Activated CD4-positive, alpha-beta memory T cell treated with anti-CD3 and anti-CD28 coated beads for 36 hours (primary cell): Measurements from ENCODE around the gene OXTR. TPM values are rescaled to one million over a fixed set of nuclear protein-coding genes. Genes with fewer than 3 reads are reported as not detected.
A peak's percentile ranks its signal among the peaks of the same experiment; 100 is the strongest.

Source experiments
- CTCF ChIA-PET: fragments of 350-600 bp; sonication (Branson Sonifier 250); formaldehyde crosslinking; loops from one replicate; lab custom pipeline; 2021; ENCODE audit warnings: antibody characterized with exemption, inconsistent platforms; lab: Charles Lee
- POLR2A ChIA-PET: fragments of 350-600 bp; sonication (Branson Sonifier 250); formaldehyde crosslinking; loops from one replicate; lab custom pipeline; 2021; ENCODE audit warnings: antibody characterized with exemption; lab: Charles Lee
- DNase-seq: peaks from one replicate; pipeline ENCODE4 v3.0.0-alpha.2; 2020
- H3K27ac Mint-ChIP-seq: one replicate; pipeline ENCODE4 v1.8.0; 2021; ENCODE audit warnings: mixed read lengths
- H3K27me3 Mint-ChIP-seq: one replicate; pipeline ENCODE4 v1.8.0; 2021; ENCODE audit warnings: mixed read lengths
- H3K36me3 Mint-ChIP-seq: one replicate; pipeline ENCODE4 v1.8.0; 2021; ENCODE audit warnings: mixed read lengths
- H3K4me1 Mint-ChIP-seq: one replicate; pipeline ENCODE4 v1.8.0; 2021; ENCODE audit warnings: low read depth, mixed read lengths
- H3K4me3 Mint-ChIP-seq: one replicate; pipeline ENCODE4 v1.8.0; 2021; ENCODE audit warnings: mild to moderate bottlenecking, mixed read lengths
- H3K9me3 Mint-ChIP-seq: one replicate; pipeline ENCODE4 v1.8.0; 2021; ENCODE audit warnings: mixed read lengths
- intact Hi-C: fragments of 100-400 bp; cut with micrococcal nuclease; formaldehyde crosslinking; loops from one replicate; pipeline ENCODE4 v1.15.1; 2023
- total RNA-seq, 2 experiments: library from RNA; stranded (reverse); gene quantifications; one replicate each; pipeline ENCODE4 v1.2.3, GENCODE V29; 2021

Gene OXTR
- total RNA-seq, result 1 to 10 TPM in 1 of 2 experiments, under 1 TPM in 1; 0.64 to 1.1 TPM

GRCh38 chr3:8769088-8769822 is at the start of gene OXTR:
OXTR (minus strand) TSS chr3:8769613; CDS start chr3:8768187, 1,426 bp downstream.
- Mint-ChIP-seq H3K4me1 (peaks cover 15% of the 10 kb centered on the region), H3K27ac (no peak within 1 kb of the TSS), H3K27me3 (peaks cover 32% of the 10 kb centered on the region), H3K36me3 (no peaks in the 10 kb centered on the region), H3K9me3 (no peaks in the 10 kb centered on the region), H3K4me3 (peak within 1 kb of the TSS; percentile 1)
- intact Hi-C loops, result loop anchor here (5.0 kb wide), 2 partner anchors 193 to 533 kb away; partner anchors contain the start of gene RAD18
- CTCF ChIA-PET, result interaction anchor here (0.6 to 1.7 kb wide), 17 partner anchors 9 to 186 kb away, joined by 3 to 12 read pairs (median 3); no protein-coding TSS in a partner anchor
- DNase-seq, result peak; percentile 69
- POLR2A ChIA-PET, result no interaction called here

GRCh38 chr3:8817486-8817885 is 48.1 kb upstream of the OXTR start:
- no peaks in the 10 kb centered on the region for H3K4me1 Mint-ChIP-seq
- no peak overlapping the region for H3K4me3 Mint-ChIP-seq
- no peaks in the 10 kb centered on the region for H3K36me3 Mint-ChIP-seq
- CTCF ChIA-PET, result no interaction called here
- peaks cover 23% of the 10 kb centered on the region for H3K9me3 Mint-ChIP-seq
- POLR2A ChIA-PET, result interaction anchor here (0.5 kb wide), 1 partner anchor 544 kb away, joined by 3 read pairs; no protein-coding TSS in a partner anchor
- no peak for DNase-seq
- no peaks in the 10 kb centered on the region for H3K27me3 Mint-ChIP-seq
- no peak overlapping the region for H3K27ac Mint-ChIP-seq
- intact Hi-C loops, result no loop called here

GRCh38 chr3:8816106-8816505 is 46.7 kb upstream of the OXTR start:
- ChIA-PET CTCF (no interaction called here), POLR2A (no interaction called here)
- Mint-ChIP-seq H3K4me1 (no peaks in the 10 kb centered on the region), H3K27me3 (no peaks in the 10 kb centered on the region), H3K9me3 (peaks cover 23% of the 10 kb centered on the region), H3K27ac (no peak overlapping the region), H3K36me3 (no peaks in the 10 kb centered on the region), H3K4me3 (no peak overlapping the region)
- intact Hi-C loops, result no loop called here
- DNase-seq, result no peak

GRCh38 chr3:8813411-8813810 is 44.0 kb upstream of the OXTR start:
- Mint-ChIP-seq H3K36me3 (no peaks in the 10 kb centered on the region), H3K9me3 (peaks cover 8% of the 10 kb centered on the region), H3K4me1 (no peaks in the 10 kb centered on the region), H3K27ac (no peak overlapping the region), H3K27me3 (no peaks in the 10 kb centered on the region), H3K4me3 (no peak overlapping the region)
- intact Hi-C loops, result no loop called here
- ChIA-PET POLR2A (no interaction called here), CTCF (no interaction called here)
- DNase-seq, result no peak

- Mint-ChIP-seq H3K27me3 (no peaks in the 10 kb centered on the region), H3K9me3 (peaks cover 2% of the 10 kb centered on the region), H3K4me3 (no peak overlapping the region), H3K36me3 (no peaks in the 10 kb centered on the region), H3K4me1 (no peaks in the 10 kb centered on the region), H3K27ac (no peak overlapping the region)
- intact Hi-C loops, result no loop called here
- CTCF ChIA-PET, result no interaction called here
- DNase-seq, result no peak
- POLR2A ChIA-PET, result no interaction called here
Observed at GRCh38 chr3:8810561-8810960, 41.1 kb upstream of the OXTR start.

GRCh38 chr3:8805774-8806173 is 36.4 kb upstream of the OXTR start:
- H3K9me3 Mint-ChIP-seq, result peaks cover 3% of the 10 kb centered on the region
- intact Hi-C loops, result no loop called here

GRCh38 chr3:8802256-8802655 is 32.8 kb upstream of the OXTR start:
- POLR2A ChIA-PET, result no interaction called here
- no peak for DNase-seq
- Mint-ChIP-seq H3K27me3 (no peaks in the 10 kb centered on the region), H3K4me3 (no peak overlapping the region), H3K9me3 (peaks cover 12% of the 10 kb centered on the region), H3K27ac (no peak overlapping the region), H3K36me3 (peaks cover 2% of the 10 kb centered on the region), H3K4me1 (no peaks in the 10 kb centered on the region)
- intact Hi-C loops, result no loop called here
- CTCF ChIA-PET, result no interaction called here

More at GRCh38 chr3:8805774-8806173, 36.4 kb upstream of the OXTR start:
- Mint-ChIP-seq H3K4me1 (no peaks in the 10 kb centered on the region), H3K27me3 (no peaks in the 10 kb centered on the region), H3K36me3 (no peaks in the 10 kb centered on the region), H3K27ac (no peak overlapping the region), H3K4me3 (no peak overlapping the region)
- ChIA-PET POLR2A (no interaction called here), CTCF (no interaction called here)
- DNase-seq, result no peak

GRCh38 chr3:8800016-8800415 is 30.6 kb upstream of the OXTR start:
- Mint-ChIP-seq H3K4me1 (no peaks in the 10 kb centered on the region), H3K27ac (no peak overlapping the region), H3K27me3 (no peaks in the 10 kb centered on the region), H3K4me3 (no peak overlapping the region), H3K9me3 (peaks cover 12% of the 10 kb centered on the region), H3K36me3 (peaks cover 2% of the 10 kb centered on the region)
- ChIA-PET POLR2A (no interaction called here), CTCF (no interaction called here)
- intact Hi-C loops, result no loop called here
- no peak for DNase-seq

- Mint-ChIP-seq H3K27me3 (no peaks in the 10 kb centered on the region), H3K9me3 (peaks cover 5% of the 10 kb centered on the region), H3K4me1 (no peaks in the 10 kb centered on the region), H3K27ac (no peak overlapping the region), H3K4me3 (no peak overlapping the region), H3K36me3 (no peaks in the 10 kb centered on the region)
- ChIA-PET POLR2A (no interaction called here), CTCF (no interaction called here)
- no peak for DNase-seq
- intact Hi-C loops, result no loop called here
Observed at GRCh38 chr3:8794247-8794646, 24.8 kb upstream of the OXTR start.

GRCh38 chr3:8793242-8793641 is 23.8 kb upstream of the OXTR start:
- ChIA-PET POLR2A (no interaction called here), CTCF (no interaction called here)
- H3K9me3 Mint-ChIP-seq, result peaks cover 10% of the 10 kb centered on the region
- no peak for DNase-seq
- H3K27me3 Mint-ChIP-seq, result no peaks in the 10 kb centered on the region
- no peaks in the 10 kb centered on the region for H3K4me1 Mint-ChIP-seq
- intact Hi-C loops, result no loop called here
- H3K27ac Mint-ChIP-seq, result no peak overlapping the region
- H3K36me3 Mint-ChIP-seq, result no peaks in the 10 kb centered on the region
- no peak overlapping the region for H3K4me3 Mint-ChIP-seq

- Mint-ChIP-seq H3K27me3 (no peaks in the 10 kb centered on the region), H3K4me1 (no peaks in the 10 kb centered on the region), H3K36me3 (no peaks in the 10 kb centered on the region), H3K9me3 (peaks cover 13% of the 10 kb centered on the region), H3K4me3 (no peak overlapping the region), H3K27ac (no peak overlapping the region)
- ChIA-PET POLR2A (no interaction called here), CTCF (interaction anchor here (1.0 kb wide), 1 partner anchor 20 kb away, joined by 5 read pairs; no protein-coding TSS in a partner anchor)
- DNase-seq, result no peak
- intact Hi-C loops, result no loop called here
Observed at GRCh38 chr3:8790529-8790928, 21.1 kb upstream of the OXTR start.

- CTCF ChIA-PET, result interaction anchor here (1.2 kb wide), 1 partner anchor 15 kb away, joined by 3 read pairs; the partner anchor contains the start of gene OXTR
Observed at GRCh38 chr3:8784676-8785435, 15.4 kb upstream of the OXTR start.

More at GRCh38 chr3:8784676-8785435, 15.4 kb upstream of the OXTR start:
- Mint-ChIP-seq H3K27ac (no peak overlapping the region), H3K27me3 (no peaks in the 10 kb centered on the region), H3K4me3 (no peak overlapping the region), H3K36me3 (no peaks in the 10 kb centered on the region), H3K9me3 (peaks cover 13% of the 10 kb centered on the region), H3K4me1 (no peaks in the 10 kb centered on the region)
- POLR2A ChIA-PET, result no interaction called here
- intact Hi-C loops, result no loop called here
- no peak for DNase-seq
